ENCODE data around the gene TRAPPC2L. TPM values are rescaled to one million over a fixed set of nuclear protein-coding genes. Genes with fewer than 3 reads are reported as not detected.

The TRAPPC2L gene
- total and polyA plus RNA-seq, 2 of the 13 experiments (the other 11 are each of a cell fraction or from before 2014, with no cell fraction given): 96.3 to 107 TPM

GRCh38 chr16:88815901-88816589, 40.9 kb upstream of the TRAPPC2L start (continued):
- TF ChIP-seq PRDM10 (CRISPR knock-in tag; IDR thresholded peaks at IDR 0.05; ENCODE audit: low read depth) (no peak), PREB (CRISPR knock-in tag; IDR thresholded peaks at IDR 0.05) (no peak), SRSF9 (IDR thresholded peaks at IDR 0.05; ENCODE audit: borderline replicate concordance, insufficient read depth, low read depth, low read length, poor library complexity, severe bottlenecking) (no peak), PHF21A (CRISPR knock-in tag; IDR thresholded peaks at IDR 0.05) (no peak), ZNF737 (CRISPR knock-in tag; IDR thresholded peaks at IDR 0.05; ENCODE audit: borderline replicate concordance) (no peak), JDP2 (CRISPR knock-in tag; IDR thresholded peaks at IDR 0.05; ENCODE audit: borderline replicate concordance) (no peak), ZNF556 (CRISPR knock-in tag; IDR thresholded peaks at IDR 0.05; ENCODE audit: borderline replicate concordance) (no peak), USF2 (IDR thresholded peaks at IDR 0.05; ENCODE audit: low read depth, low read length) (no peak), USF2 (CRISPR knock-in tag; IDR thresholded peaks at IDR 0.05; ENCODE audit: borderline replicate concordance) (no peak), AGO2 (optimal IDR thresholded peaks at IDR 0.05; ENCODE audit: low read depth, low read length) (peak; percentile 54), SP1 (IDR thresholded peaks at IDR 0.05) (no peak), SP1 (CRISPR knock-in tag; IDR thresholded peaks at IDR 0.05) (no peak), GTF2F1 (IDR thresholded peaks at IDR 0.05; ENCODE audit: low read length) (no peak), CENPX (CRISPR knock-in tag; IDR thresholded peaks at IDR 0.05) (no peak), ZBTB21 (CRISPR knock-in tag; IDR thresholded peaks at IDR 0.05) (no peak), ZNF598 (CRISPR knock-in tag; IDR thresholded peaks at IDR 0.05; ENCODE audit: borderline replicate concordance) (no peak), ZSCAN25 (CRISPR knock-in tag; IDR thresholded peaks at IDR 0.05) (no peak), ZUFSP (CRISPR knock-in tag; IDR thresholded peaks at IDR 0.05; ENCODE audit: borderline replicate concordance) (no peak), CENPT (CRISPR knock-in tag; IDR thresholded peaks at IDR 0.05; ENCODE audit: low read depth) (peak; percentile 30; the same call in 1 of the 2 replicates), ZNF747 (CRISPR knock-in tag; IDR thresholded peaks at IDR 0.05; ENCODE audit: borderline replicate concordance) (no peak)

Measured in HepG2 (cell line).